Prostate gland (tissue), 2 donors: ENCODE measurements around the gene MED15. TPM values are rescaled to one million over a fixed set of nuclear protein-coding genes. Genes with fewer than 3 reads are reported as not detected.

ENCODE experiments used
- DNase-seq: peaks from one replicate; pipeline ENCODE4 v3.0.0-alpha.2; 2019; ENCODE audit warnings: low spot score
- H3K27ac ChIP-seq, 2 donors: fragments of 200-600 bp; sonication (generic); 2 replicates each; pipeline ENCODE4 v1.5.1; 2017 to 2019
- H3K27me3 ChIP-seq: fragments of 200-600 bp; sonication (generic); replicated peaks from 2 replicates; pipeline ENCODE4 v1.5.1; 2019; ENCODE audit not compliant: insufficient read depth
- H3K36me3 ChIP-seq, 2 donors: fragments of 200-600 bp; sonication (generic); 1 replicate in 1 of 2; 2 replicates in 1 of 2; pipeline versions ENCODE4 v1.5.1 to v1.8.1; 2017 to 2019
- H3K4me1 ChIP-seq: fragments of 200-600 bp; sonication (generic); replicated peaks from 2 replicates; pipeline ENCODE4 v1.5.1; 2019
- H3K4me3 ChIP-seq, 2 donors: fragments of 200-600 bp; sonication (generic); 2 replicates each; pipeline ENCODE4 v1.5.1; 2017 to 2019
- H3K9me3 ChIP-seq: fragments of 200-600 bp; sonication (generic); 2 replicates; pipeline ENCODE4 v1.5.1; 2017
- POLR2A ChIP-seq: fragments of 450-650 bp; IDR thresholded peaks from one replicate; pipeline ENCODE4 v1.6.1; 2016; ENCODE audit warnings: antibody characterized with exemption, mild to moderate bottlenecking
- POLR2AphosphoS5 ChIP-seq: sonication (generic); formaldehyde crosslinking; IDR thresholded peaks from one replicate; pipeline ENCODE4 v1.6.1; 2017; ENCODE audit warnings: antibody characterized with exemption
- WGBS: methylation state at CpG from one replicate; pipeline ENCODE4 v1.1.5; 2018; 5-methylcytosine and 5-hydroxymethylcytosine counted together
- intact Hi-C: fragments of 100-400 bp; cut with DNase I; formaldehyde crosslinking; loops from one replicate; pipeline ENCODE4 v1.14.2; 2022
- total RNA-seq, 2 donors: library from RNA; depleted of rRNA; stranded (reverse); fragments of >200 nt; gene quantifications; one replicate each; pipeline ENCODE4 v1.1.0, GENCODE V29; 2016
- TF ChIP-seq, protein P1 (sequence below), 4 experiments: fragments of 200-600 bp in 2 of 4; fragments of 450-650 bp in 2 of 4; sonication (generic) in 2 of 4; IDR thresholded peaks; 1 replicate in 3 of 4; 2 replicates in 1 of 4; pipeline ENCODE4 v1.5.1; 2016 to 2019; ENCODE audit warnings: antibody characterized with exemption in 4 of 4, mild to moderate bottlenecking in 2 of 4, moderate library complexity in 2 of 4

MED15 gene
- total RNA-seq, 2 donors from 2014 or later: 43.2 to 87.1 TPM

DNA sequence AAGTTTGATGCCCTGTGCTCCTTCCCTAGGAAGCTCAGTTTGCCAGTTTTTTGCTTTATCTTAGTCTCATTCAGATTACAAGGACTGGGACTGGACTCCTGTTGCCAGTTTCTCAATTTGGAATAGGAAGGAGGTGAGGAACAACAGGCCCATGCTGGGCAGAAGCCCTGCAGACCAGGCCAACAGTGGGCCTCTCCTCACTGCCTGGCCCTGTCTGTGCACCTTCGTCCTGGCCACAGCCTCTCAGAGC lies 23.7 kb downstream of the MED15 start:
- intact Hi-C loops: no loop called here
- Histone ChIP-seq H3K9me3 (no peaks in the 10 kb centered on the region), H3K4me1 (peaks cover 21% of the 10 kb centered on the region), H3K4me3 (no peak overlapping the region), H3K27ac (peak overlapping the region; percentile 39 to 57), H3K27me3 (no peaks in the 10 kb centered on the region), H3K36me3 (peaks cover 0 to 4% of the 10 kb centered on the region in 2 donors)
- TF ChIP-seq POLR2AphosphoS5: no peak
- TF ChIP-seq, protein P1, sequence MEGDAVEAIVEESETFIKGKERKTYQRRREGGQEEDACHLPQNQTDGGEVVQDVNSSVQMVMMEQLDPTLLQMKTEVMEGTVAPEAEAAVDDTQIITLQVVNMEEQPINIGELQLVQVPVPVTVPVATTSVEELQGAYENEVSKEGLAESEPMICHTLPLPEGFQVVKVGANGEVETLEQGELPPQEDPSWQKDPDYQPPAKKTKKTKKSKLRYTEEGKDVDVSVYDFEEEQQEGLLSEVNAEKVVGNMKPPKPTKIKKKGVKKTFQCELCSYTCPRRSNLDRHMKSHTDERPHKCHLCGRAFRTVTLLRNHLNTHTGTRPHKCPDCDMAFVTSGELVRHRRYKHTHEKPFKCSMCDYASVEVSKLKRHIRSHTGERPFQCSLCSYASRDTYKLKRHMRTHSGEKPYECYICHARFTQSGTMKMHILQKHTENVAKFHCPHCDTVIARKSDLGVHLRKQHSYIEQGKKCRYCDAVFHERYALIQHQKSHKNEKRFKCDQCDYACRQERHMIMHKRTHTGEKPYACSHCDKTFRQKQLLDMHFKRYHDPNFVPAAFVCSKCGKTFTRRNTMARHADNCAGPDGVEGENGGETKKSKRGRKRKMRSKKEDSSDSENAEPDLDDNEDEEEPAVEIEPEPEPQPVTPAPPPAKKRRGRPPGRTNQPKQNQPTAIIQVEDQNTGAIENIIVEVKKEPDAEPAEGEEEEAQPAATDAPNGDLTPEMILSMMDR (IDR thresholded peaks at IDR 0.05): no peak
- TF ChIP-seq POLR2A: no peak
- DNase-seq: no peak
- WGBS: 8% methylated on average over 1 of the region's 1 CpG

DNA sequence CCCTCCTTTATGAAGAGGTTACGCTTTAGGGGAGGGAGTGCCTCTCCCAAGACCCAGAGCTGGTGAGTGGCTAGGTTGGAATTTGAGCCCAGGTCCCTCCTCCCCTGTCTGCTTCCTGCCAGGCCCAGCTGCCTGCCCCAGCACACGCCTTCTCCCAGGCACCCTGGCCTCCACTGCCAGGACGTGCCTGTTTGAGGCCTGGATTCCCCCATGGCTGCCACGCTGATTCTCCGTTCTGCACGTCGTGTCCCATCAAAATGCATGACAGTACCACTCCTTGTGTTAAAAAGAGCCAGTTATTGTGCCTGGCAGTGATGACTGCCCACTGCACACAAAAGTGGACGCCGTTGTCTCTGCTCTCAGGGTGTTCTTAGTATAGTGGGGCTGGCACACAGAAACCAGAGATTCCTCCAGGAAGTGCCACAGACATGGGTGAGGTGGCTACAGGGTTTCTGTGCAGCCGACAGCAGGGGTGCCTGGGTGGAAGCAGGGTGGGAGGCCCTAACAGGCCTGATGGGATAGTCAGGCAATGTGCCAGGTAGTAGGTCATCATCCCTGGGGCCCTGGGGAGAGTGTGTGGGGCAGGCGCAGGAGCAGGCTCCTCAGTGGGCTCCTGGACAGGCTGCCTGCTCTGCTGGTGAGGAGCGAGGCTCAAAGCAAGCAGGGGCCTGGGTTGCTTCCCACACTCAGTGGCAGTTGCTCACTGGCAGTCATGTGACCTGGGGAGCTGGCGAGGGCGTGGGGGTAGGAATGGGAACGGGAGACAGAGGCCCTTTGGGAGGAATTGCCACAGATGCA lies 24.2 kb downstream of the MED15 start:
- H3K4me1 ChIP-seq: peaks cover 21% of the 10 kb centered on the region
- peak; percentile 52 for DNase-seq
- TF ChIP-seq POLR2AphosphoS5: peak; percentile 48
- TF ChIP-seq POLR2A: no peak
- intact Hi-C loops: no loop called here
- WGBS: 25% methylated on average over 15 of the region's 15 CpGs
- H3K9me3 ChIP-seq: no peaks in the 10 kb centered on the region
- no peak overlapping the region for H3K4me3 ChIP-seq
- no peaks in the 10 kb centered on the region for H3K27me3 ChIP-seq
- H3K27ac ChIP-seq: peak overlapping the region; percentile 39 to 57
- H3K36me3 ChIP-seq: peaks cover 0 to 4% of the 10 kb centered on the region in 2 donors

DNA sequence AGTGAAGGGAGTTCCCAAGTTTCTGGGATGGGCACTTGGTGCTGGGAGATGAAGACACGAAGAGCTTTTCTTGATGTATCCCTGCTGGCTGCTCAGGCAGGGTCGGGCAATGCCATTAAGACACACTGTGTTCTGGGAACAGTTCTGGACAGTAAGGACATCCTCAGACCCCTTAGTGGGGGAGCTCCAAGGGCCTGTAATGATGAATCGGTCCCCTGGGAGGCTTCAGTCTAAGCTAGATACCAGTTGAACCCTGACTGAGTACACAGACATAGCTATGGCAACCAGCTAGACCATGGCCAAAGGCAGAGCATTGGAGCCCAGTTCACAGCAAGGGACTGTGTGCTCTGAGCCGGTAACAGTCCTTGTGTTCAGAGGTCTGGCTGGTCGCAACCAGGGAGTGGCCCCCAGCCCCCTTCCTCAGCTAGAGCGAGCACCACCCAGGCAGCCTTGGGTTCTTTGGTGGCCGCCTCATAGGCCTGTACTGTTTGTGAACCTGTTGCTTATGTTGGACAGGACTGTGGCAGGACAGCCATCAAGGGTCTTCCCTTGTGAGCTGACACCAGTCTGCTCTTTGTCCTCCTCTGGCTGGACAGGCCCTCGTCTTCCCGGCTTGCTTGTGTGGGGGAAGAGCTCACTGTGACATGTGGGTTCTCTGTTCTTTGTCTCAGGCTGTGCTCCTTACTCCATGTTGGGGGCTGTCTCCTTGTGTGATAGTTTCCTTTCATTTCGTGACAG lies 25.0 kb downstream of the MED15 start:
- no peak for DNase-seq
- Histone ChIP-seq H3K36me3 (peaks cover 0 to 4% of the 10 kb centered on the region in 2 donors), H3K9me3 (no peaks in the 10 kb centered on the region), H3K27me3 (no peaks in the 10 kb centered on the region), H3K4me3 (no peak overlapping the region), H3K27ac (peak overlapping the region; percentile 10 to 39), H3K4me1 (peaks cover 21% of the 10 kb centered on the region)
- WGBS: 71% methylated on average over 10 of the region's 10 CpGs
- TF ChIP-seq POLR2AphosphoS5 (no peak), POLR2A (no peak)
- TF ChIP-seq, protein P1 (IDR thresholded peaks at IDR 0.05): no peak
- intact Hi-C loops: no loop called here

GRCh38 chr22:20533095-20533878 lies 25.9 kb downstream of the MED15 start:
- Histone ChIP-seq H3K27ac (no peak overlapping the region), H3K4me1 (peaks cover 21% of the 10 kb centered on the region), H3K4me3 (no peak overlapping the region), H3K36me3 (peaks cover 0 to 3% of the 10 kb centered on the region in 2 donors), H3K9me3 (no peaks in the 10 kb centered on the region), H3K27me3 (no peaks in the 10 kb centered on the region)
- 78% methylated on average over 10 of the region's 11 CpGs for WGBS
- DNase-seq: no peak
- TF ChIP-seq, protein P1 (IDR thresholded peaks at IDR 0.05): no peak
- intact Hi-C loops: no loop called here

DNA sequence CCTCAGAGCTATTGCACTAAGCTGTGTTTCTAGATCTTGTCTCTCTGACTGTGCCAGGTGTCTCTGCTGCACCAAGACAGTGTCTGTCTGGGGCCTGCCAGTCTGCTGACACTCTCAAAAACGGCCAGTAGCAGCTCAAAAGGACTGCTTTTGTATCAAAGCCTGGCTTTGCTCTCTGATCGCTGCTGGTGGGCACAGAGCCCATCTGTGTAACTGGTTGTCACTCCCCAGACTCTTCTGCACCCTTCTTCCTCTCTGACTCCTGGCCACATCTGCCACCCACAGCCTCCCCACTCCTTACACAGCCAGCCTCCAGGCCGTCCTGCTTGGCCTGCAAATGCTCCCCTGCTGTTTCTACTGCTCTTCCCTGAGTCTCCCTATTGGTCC lies 26.5 kb downstream of the MED15 start:
- Histone ChIP-seq H3K9me3 (no peaks in the 10 kb centered on the region), H3K4me1 (peaks cover 21% of the 10 kb centered on the region), H3K36me3 (no peaks in the 10 kb centered on the region), H3K4me3 (no peak overlapping the region), H3K27me3 (no peaks in the 10 kb centered on the region), H3K27ac (no peak overlapping the region)
- 28% methylated on average over 3 of the region's 3 CpGs for WGBS
- TF ChIP-seq POLR2AphosphoS5 (no peak), POLR2A (no peak)
- TF ChIP-seq, protein P1 (IDR thresholded peaks at IDR 0.05): no peak
- intact Hi-C loops: no loop called here
- no peak for DNase-seq
